Left renal cortex interstitium (tissue), 4 donors: ENCODE measurements around the gene DDI1. TPM values are rescaled to one million over a fixed set of nuclear protein-coding genes. Genes with fewer than 3 reads are reported as not detected.

ENCODE experiments used
- DNase-seq, 4 donors: peaks; one replicate each; pipeline ENCODE4 v3.0.0-alpha.2; 2013; ENCODE audit warnings: low read depth in 4 of 4, low spot score in 2 of 4, missing footprints in 1 of 4
- polyA plus RNA-seq, 4 donors: library from polyadenylated mRNA; unstranded; fragments of 120-200 nt; gene quantifications; one replicate each; pipeline ENCODE4 v1.2.1, GENCODE V29; 2013; ENCODE audit not compliant: insufficient read length in 4 of 4

The DDI1 gene
- not detected for polyA plus RNA-seq

GRCh38 chr11:104036588-104036987, at the start of gene DDI1:
Gene DDI1, plus strand, starts transcription at chr11:104036640. Its CDS starts 183 bp downstream, at chr11:104036823.
- DNase-seq = no peak

- DNase-seq = no peak
These were observed 48.5 kb upstream of the DDI1 start for GRCh38 chr11:103987629-103988594.

- no peak for DNase-seq
These were observed 47.9 kb upstream of the DDI1 start for GRCh38 chr11:103988595-103988969.

GRCh38 chr11:103993507-103993906, 42.9 kb upstream of the DDI1 start:
- no peak for DNase-seq

GRCh38 chr11:103994094-103994493, 42.3 kb upstream of the DDI1 start:
- no peak for DNase-seq

GRCh38 chr11:103994518-103994917, 41.9 kb upstream of the DDI1 start:
- no peak for DNase-seq

GRCh38 chr11:103995896-103996295, 40.5 kb upstream of the DDI1 start:
- no peak for DNase-seq

- no peak for DNase-seq
These were observed 39.4 kb upstream of the DDI1 start for GRCh38 chr11:103997082-103997481.

- no peak for DNase-seq
These were observed 37.5 kb upstream of the DDI1 start for GRCh38 chr11:103998826-103999508.

- DNase-seq = no peak
These were observed 35.6 kb upstream of the DDI1 start for GRCh38 chr11:104000798-104001197.

GRCh38 chr11:104001561-104002056, 34.8 kb upstream of the DDI1 start:
- no peak for DNase-seq

GRCh38 chr11:104003491-104003890, 32.9 kb upstream of the DDI1 start:
- DNase-seq = no peak

GRCh38 chr11:104005234-104005855, 31.1 kb upstream of the DDI1 start:
- DNase-seq = no peak

- no peak for DNase-seq
These were observed 26.7 kb upstream of the DDI1 start for GRCh38 chr11:104009744-104010143.

GRCh38 chr11:104011044-104011443, 25.4 kb upstream of the DDI1 start:
- DNase-seq = no peak

GRCh38 chr11:104015649-104016415, 20.6 kb upstream of the DDI1 start:
- DNase-seq = no peak

GRCh38 chr11:104024572-104024971, 11.9 kb upstream of the DDI1 start:
- no peak for DNase-seq

GRCh38 chr11:104028476-104029263, 7.8 kb upstream of the DDI1 start:
- DNase-seq = no peak

- DNase-seq = no peak
These were observed 3.3 kb upstream of the DDI1 start for GRCh38 chr11:104033134-104033533.

- DNase-seq = no peak
These were observed 2.9 kb upstream of the DDI1 start for GRCh38 chr11:104033561-104033960.
